B cell (primary cell): ENCODE results near the gene ENAM. TPM values are rescaled to one million over a fixed set of nuclear protein-coding genes. Genes with fewer than 3 reads are reported as not detected.
A peak's percentile ranks its signal among the peaks of the same experiment; 100 is the strongest.

Experiments
- ATAC-seq: fragments of 200-7000 bp; cut with Tn5 transposase; one replicate; pipeline ENCODE4 v1.10.0; 2021; ENCODE audit warnings: low read depth, mild to moderate bottlenecking, moderate number of reproducible peaks, moderate library complexity
- CTCF ChIA-PET: fragments of 350-600 bp; sonication (Branson Sonifier 250); formaldehyde crosslinking; loops from one replicate; lab custom pipeline; 2021; ENCODE audit warnings: antibody characterized with exemption, inconsistent platforms; lab: Charles Lee
- POLR2A ChIA-PET: fragments of 350-600 bp; sonication (Branson Sonifier 250); formaldehyde crosslinking; loops from one replicate; lab custom pipeline; 2021; ENCODE audit warnings: antibody characterized with exemption; lab: Charles Lee
- DNase-seq: peaks from one replicate; pipeline ENCODE4 v3.0.0; 2013
- H2AFZ ChIP-seq: 2 replicates; pipeline ENCODE4 v1.6.1; 2012; ENCODE audit warnings: mild to moderate bottlenecking, low read depth, low read length; ENCODE audit not compliant: insufficient read depth, poor library complexity, severe bottlenecking
- H3K27ac ChIP-seq, 2 donors: 1 replicate in 1 of 2; 2 replicates in 1 of 2; pipeline ENCODE4 v1.5.1; 2012 to 2013; ENCODE audit warnings: low read length in 2 of 2, mild to moderate bottlenecking in 2 of 2, moderate library complexity in 1 of 2
- H3K27me3 ChIP-seq, 4 experiments: fragments of 200-600 bp in 1 of 4; sonication (generic) in 1 of 4; replicated peaks in 1 of 4; 1 replicate in 2 of 4; 2 replicates in 2 of 4; pipeline versions ENCODE4 v1.6.1 to v1.7.0; 2013 to 2016; ENCODE audit warnings: low read length in 3 of 4, mild to moderate bottlenecking in 2 of 4, mixed read lengths in 1 of 4, moderate library complexity in 1 of 4; ENCODE audit not compliant: insufficient read depth in 4 of 4, control insufficient read depth in 3 of 4; ENCODE audit errors: control extremely low read depth in 1 of 4
- H3K36me3 ChIP-seq, 2 experiments: replicated peaks in 1 of 2; 1 replicate in 1 of 2; 2 replicates in 1 of 2; pipeline versions ENCODE4 v1.6.1 to v1.7.1; 2013; ENCODE audit warnings: low read length in 1 of 2; ENCODE audit not compliant: insufficient read depth in 2 of 2, control insufficient read depth in 1 of 2; ENCODE audit errors: control extremely low read depth in 1 of 2, extremely low read depth in 1 of 2
- H3K4me1 ChIP-seq, 2 donors: fragments of 200-600 bp in 1 of 2; sonication (generic) in 1 of 2; 1 replicate in 1 of 2; 2 replicates in 1 of 2; pipeline versions ENCODE4 v1.5.1 to v1.6.1; 2013 to 2017; ENCODE audit warnings: low read length in 2 of 2; ENCODE audit not compliant: control insufficient read depth in 2 of 2, insufficient read depth in 2 of 2
- H3K4me2 ChIP-seq: replicated peaks from 2 replicates; pipeline ENCODE3; 2012; ENCODE audit warnings: mild to moderate bottlenecking, low read depth, low read length; ENCODE audit not compliant: poor library complexity, severe bottlenecking
- H3K4me3 ChIP-seq, 5 experiments: fragments of 200-600 bp in 1 of 5; sonication (generic) in 1 of 5; 1 replicate in 3 of 5; 2 replicates in 2 of 5; pipeline versions ENCODE4 v1.5.1 to v1.7.0; 2011 to 2016; ENCODE audit warnings: low read length in 4 of 5, mild to moderate bottlenecking in 4 of 5, low read depth in 2 of 5, control low read depth in 1 of 5, moderate library complexity in 1 of 5; ENCODE audit not compliant: insufficient read depth in 1 of 5; ENCODE audit errors: control extremely low read depth in 1 of 5, extremely low read depth in 1 of 5
- H3K79me2 ChIP-seq: fragments of 200-600 bp; sonication (generic); one replicate; pipeline ENCODE4 v1.6.0; 2016; ENCODE audit warnings: low read length; ENCODE audit not compliant: control insufficient read depth, insufficient read depth
- H3K9ac ChIP-seq: fragments of 200-600 bp; sonication (generic); 2 replicates; pipeline ENCODE4 v1.6.1; 2017; ENCODE audit warnings: mild to moderate bottlenecking, low read length, moderate library complexity
- H3K9me3 ChIP-seq, 3 donors: one replicate each; pipeline versions ENCODE4 v1.6.1 to v1.7.1; 2013; ENCODE audit warnings: low read length in 2 of 3; ENCODE audit not compliant: control insufficient read depth in 2 of 3, insufficient read depth in 1 of 3; ENCODE audit errors: control extremely low read depth in 1 of 3
- H4K20me1 ChIP-seq: 2 replicates; pipeline ENCODE4 v1.6.0; 2012; ENCODE audit warnings: mild to moderate bottlenecking, low read length; ENCODE audit not compliant: insufficient read depth, control insufficient read depth, poor library complexity, severe bottlenecking
- H3K27ac Mint-ChIP-seq: one replicate; pipeline ENCODE4 v1.8.0; 2021; ENCODE audit warnings: mixed read lengths
- H3K27me3 Mint-ChIP-seq: one replicate; pipeline ENCODE4 v1.8.0; 2021; ENCODE audit warnings: mixed read lengths
- H3K4me1 Mint-ChIP-seq: one replicate; pipeline ENCODE4 v1.8.0; 2021; ENCODE audit warnings: mixed read lengths
- H3K4me3 Mint-ChIP-seq: one replicate; pipeline ENCODE4 v1.8.0; 2021; ENCODE audit warnings: mixed read lengths
- H3K9me3 Mint-ChIP-seq: one replicate; pipeline ENCODE4 v1.8.0; 2022; ENCODE audit warnings: mixed read lengths; ENCODE audit not compliant: insufficient read depth
- EZH2 ChIP-seq: IDR thresholded peaks from 2 replicates; pipeline ENCODE4 v1.6.1; 2012; ENCODE audit warnings: borderline replicate concordance, low read depth, mild to moderate bottlenecking, moderate library complexity, low read length; ENCODE audit not compliant: insufficient read depth, poor library complexity, severe bottlenecking
- WGBS: methylation state at CpG from one replicate; pipeline ENCODE4 v1.1.5; 2013; ENCODE audit warnings: missing lambda C conversion rate; ENCODE audit not compliant: insufficient coverage; 5-methylcytosine and 5-hydroxymethylcytosine counted together
- intact Hi-C: fragments of 100-400 bp; cut with micrococcal nuclease; formaldehyde crosslinking; loops from one replicate; pipeline ENCODE4 v1.10.0; 2022
- polyA plus RNA-seq: library from polyadenylated mRNA; depleted of rRNA; stranded (reverse); fragments of >200 nt; gene quantifications from 2 replicates; pipeline ENCODE4 v1.2.3, GENCODE V29; 2012
- total RNA-seq, 2 donors: library from RNA; stranded (reverse); fragments of 120-200 nt in 1 of 2; gene quantifications; 1 replicate in 1 of 2; 2 replicates in 1 of 2; pipeline versions ENCODE4 v1.2.3 to v1.2.4, GENCODE V29; 2013 to 2022
- TF ChIP-seq, protein P1 (sequence below): fragments of 200-600 bp; IDR thresholded peaks from one replicate; pipeline ENCODE4 v1.8.0; 2022; ENCODE audit warnings: antibody characterized with exemption, mild to moderate bottlenecking

Gene ENAM
- total and polyA plus RNA-seq, 2 donors (not counting 1 experiment from before 2014, with no cell fraction given), result not detected

DNA sequence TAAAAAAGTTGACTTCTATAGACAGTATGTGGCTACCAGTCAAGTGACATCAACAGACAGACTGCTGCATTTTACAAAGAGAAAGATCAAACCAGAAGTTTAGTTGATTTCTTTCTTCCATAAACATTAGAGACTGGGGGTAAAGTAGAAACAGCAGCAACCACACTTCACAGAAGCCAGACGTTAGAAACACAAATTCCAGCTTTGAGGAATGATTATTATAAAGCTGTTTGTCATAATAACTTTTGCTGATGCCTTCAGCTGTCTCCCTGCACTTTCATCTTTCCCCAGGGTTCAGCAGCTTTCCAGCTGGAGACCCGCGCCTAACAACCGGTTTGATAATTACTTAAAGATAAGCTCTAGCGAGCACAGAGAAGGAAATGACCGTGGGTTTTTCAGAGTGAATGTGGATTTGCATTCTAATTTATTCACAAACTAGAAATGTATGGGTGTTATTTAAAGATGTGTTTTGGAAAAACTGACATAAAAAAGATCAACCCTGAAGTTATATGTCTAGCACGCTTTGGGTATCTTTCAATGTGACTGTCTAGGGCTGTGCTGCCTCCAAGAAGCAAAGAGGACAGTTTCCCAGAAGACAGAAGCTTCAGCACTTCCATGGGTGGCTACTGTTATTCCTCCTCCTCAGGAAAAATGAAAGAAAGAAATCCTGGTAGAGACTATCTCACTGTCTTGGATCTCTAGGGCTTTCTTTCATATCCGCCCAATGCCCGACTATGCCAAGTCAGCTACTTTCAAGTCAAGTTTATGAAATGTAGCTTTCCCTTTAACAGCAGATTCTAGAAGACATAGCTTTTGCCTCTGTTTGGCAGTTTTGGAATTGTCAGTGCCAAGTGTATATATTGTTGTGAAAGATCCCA lies 15.0 kb upstream of the ENAM start:
- H3K36me3 ChIP-seq, result no peaks in the 10 kb centered on the region
- ATAC-seq (no peak), DNase-seq (peak; percentile 12)
- no peaks in the 10 kb centered on the region for H3K79me2 ChIP-seq
- H3K4me1 ChIP-seq, result peaks cover 16 to 17% of the 10 kb centered on the region in 2 donors
- H3K27ac Mint-ChIP-seq, result no peak overlapping the region
- peak overlapping the region in 1 of 2 donors; percentile 18 for H3K27ac ChIP-seq
- peaks cover under 1% of the 10 kb centered on the region for H3K27me3 Mint-ChIP-seq
- H3K4me1 Mint-ChIP-seq, result peaks cover 20% of the 10 kb centered on the region
- H3K9ac ChIP-seq, result peak overlapping the region; percentile 35
- ChIA-PET CTCF (interaction anchor here (0.6 kb wide), 1 partner anchor 353 kb away, joined by 4 read pairs; no protein-coding TSS in a partner anchor), POLR2A (no interaction called here)
- peak overlapping the region in 1 of 5 experiments; percentile 21 for H3K4me3 ChIP-seq
- H3K4me3 Mint-ChIP-seq, result peak overlapping the region; percentile 46
- no peaks in the 10 kb centered on the region for H3K27me3 ChIP-seq
- intact Hi-C loops, result no loop called here
- H3K9me3 Mint-ChIP-seq, result no peaks in the 10 kb centered on the region
- TF ChIP-seq, protein P1, sequence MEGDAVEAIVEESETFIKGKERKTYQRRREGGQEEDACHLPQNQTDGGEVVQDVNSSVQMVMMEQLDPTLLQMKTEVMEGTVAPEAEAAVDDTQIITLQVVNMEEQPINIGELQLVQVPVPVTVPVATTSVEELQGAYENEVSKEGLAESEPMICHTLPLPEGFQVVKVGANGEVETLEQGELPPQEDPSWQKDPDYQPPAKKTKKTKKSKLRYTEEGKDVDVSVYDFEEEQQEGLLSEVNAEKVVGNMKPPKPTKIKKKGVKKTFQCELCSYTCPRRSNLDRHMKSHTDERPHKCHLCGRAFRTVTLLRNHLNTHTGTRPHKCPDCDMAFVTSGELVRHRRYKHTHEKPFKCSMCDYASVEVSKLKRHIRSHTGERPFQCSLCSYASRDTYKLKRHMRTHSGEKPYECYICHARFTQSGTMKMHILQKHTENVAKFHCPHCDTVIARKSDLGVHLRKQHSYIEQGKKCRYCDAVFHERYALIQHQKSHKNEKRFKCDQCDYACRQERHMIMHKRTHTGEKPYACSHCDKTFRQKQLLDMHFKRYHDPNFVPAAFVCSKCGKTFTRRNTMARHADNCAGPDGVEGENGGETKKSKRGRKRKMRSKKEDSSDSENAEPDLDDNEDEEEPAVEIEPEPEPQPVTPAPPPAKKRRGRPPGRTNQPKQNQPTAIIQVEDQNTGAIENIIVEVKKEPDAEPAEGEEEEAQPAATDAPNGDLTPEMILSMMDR, result no peak
- no peak for TF ChIP-seq EZH2
- 7% methylated on average over 3 of the region's 9 CpGs for WGBS
- no peaks in the 10 kb centered on the region for H4K20me1 ChIP-seq
- peak overlapping the region; percentile 40 for H2AFZ ChIP-seq
- H3K9me3 ChIP-seq, result no peaks in the 10 kb centered on the region
- peak overlapping the region; percentile 56 for H3K4me2 ChIP-seq

DNA sequence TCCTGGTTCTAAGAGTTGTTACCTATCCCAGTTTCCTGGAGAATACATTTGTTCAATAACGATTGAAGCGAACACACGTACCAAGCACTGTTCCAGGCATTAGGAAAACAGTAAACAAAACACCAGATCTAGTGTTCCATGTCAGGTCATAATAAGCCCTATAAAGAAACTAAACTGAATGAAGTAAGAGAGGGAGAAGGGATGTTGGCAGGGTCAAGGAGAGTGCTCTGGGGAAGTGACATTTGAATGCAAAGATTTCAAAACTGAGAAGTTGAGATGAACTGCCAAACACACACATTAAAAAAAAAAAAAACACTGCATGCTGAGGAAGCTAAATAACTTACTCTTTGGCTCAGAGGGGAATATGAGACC lies 14.4 kb upstream of the ENAM start:
- H2AFZ ChIP-seq, result no peak overlapping the region
- no peak for DNase-seq
- H3K27me3 Mint-ChIP-seq, result no peaks in the 10 kb centered on the region

More for the DNA sequence above, 14.4 kb upstream of the ENAM start:
- Histone ChIP-seq H3K27ac (peak overlapping the region in 1 of 2 donors; percentile 18), H3K36me3 (no peaks in the 10 kb centered on the region), H3K9ac (peak overlapping the region; percentile 35), H3K79me2 (no peaks in the 10 kb centered on the region), H3K4me2 (peak overlapping the region; percentile 56), H4K20me1 (no peaks in the 10 kb centered on the region), H3K4me1 (peaks cover 16 to 17% of the 10 kb centered on the region in 2 donors), H3K9me3 (no peaks in the 10 kb centered on the region), H3K27me3 (no peaks in the 10 kb centered on the region), H3K4me3 (peak overlapping the region in 1 of 5 experiments; percentile 21)
- H3K27ac Mint-ChIP-seq, result no peak overlapping the region
- peak overlapping the region; percentile 46 for H3K4me3 Mint-ChIP-seq
- TF ChIP-seq, protein P1, result no peak
- no peak for TF ChIP-seq EZH2
- peaks cover 20% of the 10 kb centered on the region for H3K4me1 Mint-ChIP-seq
- intact Hi-C loops, result no loop called here
- no peaks in the 10 kb centered on the region for H3K9me3 Mint-ChIP-seq
- no CpG with 5 or more reads among the region's 3 CpGs for WGBS
- ChIA-PET POLR2A (no interaction called here), CTCF (interaction anchor here (1.1 kb wide), 1 partner anchor 11 kb away, joined by 3 read pairs; no protein-coding TSS in a partner anchor)
- ATAC-seq, result no peak
